HepG2 (cell line): ENCODE measurements around the gene DNAJC5. TPM values are rescaled to one million over a fixed set of nuclear protein-coding genes. Genes with fewer than 3 reads are reported as not detected.

Source experiments
- AKAP8 ChIP-seq: sonication (generic); formaldehyde crosslinking; IDR thresholded peaks from 2 replicates; pipeline ENCODE4 v1.5.1; 2020; ENCODE audit warnings: mild to moderate bottlenecking, missing genetic modification reagents
- DNMT1 ChIP-seq: sonication (generic); formaldehyde crosslinking; IDR thresholded peaks from 2 replicates; pipeline ENCODE4 v1.5.1; 2020; ENCODE audit warnings: mild to moderate bottlenecking, missing genetic modification reagents
- ERF ChIP-seq: IDR thresholded peaks from 2 replicates; pipeline ENCODE4 v1.6.1; 2018; ENCODE audit warnings: missing biosample characterization, missing genetic modification reagents
- GFI1 ChIP-seq: sonication (generic); formaldehyde crosslinking; IDR thresholded peaks from 2 replicates; pipeline ENCODE4 v1.5.0; 2020; ENCODE audit warnings: missing genetic modification reagents, mild to moderate bottlenecking, borderline replicate concordance
- KDM6A ChIP-seq: IDR thresholded peaks from 2 replicates; pipeline ENCODE4 v1.6.1; 2016; ENCODE audit warnings: low read depth
- NBN ChIP-seq: fragments of 450-650 bp; conservative IDR thresholded peaks from 2 replicates; pipeline ENCODE4 v1.6.1; 2017
- PRDM10 ChIP-seq: sonication (generic); formaldehyde crosslinking; IDR thresholded peaks from 2 replicates; pipeline ENCODE4 v1.4.0; 2020; ENCODE audit warnings: low read depth, missing genetic modification reagents
- PRPF4 ChIP-seq: fragments of 200-400 bp; formaldehyde crosslinking; IDR thresholded peaks from 2 replicates; pipeline ENCODE4 v1.6.1; 2016; ENCODE audit warnings: low read length, low read depth; ENCODE audit not compliant: poor library complexity, severe bottlenecking
- RXRA ChIP-seq: sonication (generic); formaldehyde crosslinking; IDR thresholded peaks from 2 replicates; pipeline ENCODE4 v1.5.1; 2020; ENCODE audit warnings: missing genetic modification reagents
- SNAPC5 ChIP-seq: sonication (generic); formaldehyde crosslinking; IDR thresholded peaks from 2 replicates; pipeline ENCODE4 v1.8.1; 2023; ENCODE audit warnings: mild to moderate bottlenecking, missing genetic modification reagents, borderline replicate concordance
- ZNF235 ChIP-seq: sonication (generic); formaldehyde crosslinking; IDR thresholded peaks from 2 replicates; pipeline ENCODE4 v1.8.1; 2023; ENCODE audit warnings: mild to moderate bottlenecking, missing genetic modification reagents, borderline replicate concordance
- ZNF264 ChIP-seq: sonication (generic); formaldehyde crosslinking; IDR thresholded peaks from 2 replicates; pipeline ENCODE4 v1.4.0; 2020; ENCODE audit warnings: missing genetic modification reagents
- ZNF275 ChIP-seq: sonication (generic); formaldehyde crosslinking; IDR thresholded peaks from 2 replicates; pipeline ENCODE4 v1.8.0; 2022; ENCODE audit warnings: missing genetic modification reagents, mild to moderate bottlenecking, inconsistent platforms, borderline replicate concordance
- ZNF446 ChIP-seq: sonication (generic); formaldehyde crosslinking; IDR thresholded peaks from 2 replicates; pipeline ENCODE4 v1.5.0; 2020; ENCODE audit warnings: mild to moderate bottlenecking, missing genetic modification reagents
- polyA plus RNA-seq, 8 experiments: library from polyadenylated mRNA; depleted of rRNA in 3 of 8; stranded (reverse) in 7 of 8; unstranded in 1 of 8; fragments of >200 nt; fragmentation: Illumina TruSeq in 4 of 8; extraction: Trizol in 4 of 8; gene quantifications; 2 replicates each; pipeline versions ENCODE4 v1.2.1 to v1.2.3, GENCODE V29; 2011 to 2016; ENCODE audit warnings: low read depth in 4 of 8, missing spikeins in 1 of 8, mixed read lengths in 1 of 8; ENCODE audit not compliant: insufficient read depth in 1 of 8
- total RNA-seq, 5 experiments: library from RNA; depleted of rRNA; stranded (reverse); fragments of >200 nt; fragmentation: Illumina TruSeq; extraction: Trizol; gene quantifications; 2 replicates each; pipeline ENCODE4 v1.2.3, GENCODE V29; 2016; ENCODE audit warnings: low read depth in 1 of 5
- TF ChIP-seq, protein P1 (sequence below): sonication (generic); formaldehyde crosslinking; IDR thresholded peaks from 2 replicates; pipeline ENCODE4 v1.4.0; 2020; ENCODE audit warnings: missing genetic modification reagents, borderline replicate concordance

The DNAJC5 gene
- total and polyA plus RNA-seq, 2 of the 13 experiments (the other 11 are each of a cell fraction or from before 2014, with no cell fraction given) = 42.8 to 64.5 TPM

GRCh38 chr20:63957004-63957689 is 62.2 kb downstream of the DNAJC5 start (continued):
- TF ChIP-seq PRDM10 (CRISPR knock-in tag) = peak; percentile 72
- TF ChIP-seq GFI1 (CRISPR knock-in tag) = no peak
- TF ChIP-seq AKAP8 (CRISPR knock-in tag) = peak; percentile 89; the same call in 1 of the 2 replicates
- peak; percentile 73; the same call in 1 of the 2 replicates for TF ChIP-seq RXRA (CRISPR knock-in tag)
- TF ChIP-seq SNAPC5 = no peak
- no peak for TF ChIP-seq ZNF446 (CRISPR knock-in tag)
- peak; percentile 35; the same call in 1 of the 2 replicates for TF ChIP-seq KDM6A (CRISPR knock-in tag)
- TF ChIP-seq NBN = no peak
- TF ChIP-seq ZNF264 = no peak
- no peak; the same call in 1 of the 2 replicates for TF ChIP-seq ZNF235 (CRISPR knock-in tag)
- TF ChIP-seq DNMT1 (CRISPR knock-in tag) = no peak
- TF ChIP-seq ERF (CRISPR knock-in tag) = no peak; the same call in none of the 2 replicates
- TF ChIP-seq, protein P1, sequence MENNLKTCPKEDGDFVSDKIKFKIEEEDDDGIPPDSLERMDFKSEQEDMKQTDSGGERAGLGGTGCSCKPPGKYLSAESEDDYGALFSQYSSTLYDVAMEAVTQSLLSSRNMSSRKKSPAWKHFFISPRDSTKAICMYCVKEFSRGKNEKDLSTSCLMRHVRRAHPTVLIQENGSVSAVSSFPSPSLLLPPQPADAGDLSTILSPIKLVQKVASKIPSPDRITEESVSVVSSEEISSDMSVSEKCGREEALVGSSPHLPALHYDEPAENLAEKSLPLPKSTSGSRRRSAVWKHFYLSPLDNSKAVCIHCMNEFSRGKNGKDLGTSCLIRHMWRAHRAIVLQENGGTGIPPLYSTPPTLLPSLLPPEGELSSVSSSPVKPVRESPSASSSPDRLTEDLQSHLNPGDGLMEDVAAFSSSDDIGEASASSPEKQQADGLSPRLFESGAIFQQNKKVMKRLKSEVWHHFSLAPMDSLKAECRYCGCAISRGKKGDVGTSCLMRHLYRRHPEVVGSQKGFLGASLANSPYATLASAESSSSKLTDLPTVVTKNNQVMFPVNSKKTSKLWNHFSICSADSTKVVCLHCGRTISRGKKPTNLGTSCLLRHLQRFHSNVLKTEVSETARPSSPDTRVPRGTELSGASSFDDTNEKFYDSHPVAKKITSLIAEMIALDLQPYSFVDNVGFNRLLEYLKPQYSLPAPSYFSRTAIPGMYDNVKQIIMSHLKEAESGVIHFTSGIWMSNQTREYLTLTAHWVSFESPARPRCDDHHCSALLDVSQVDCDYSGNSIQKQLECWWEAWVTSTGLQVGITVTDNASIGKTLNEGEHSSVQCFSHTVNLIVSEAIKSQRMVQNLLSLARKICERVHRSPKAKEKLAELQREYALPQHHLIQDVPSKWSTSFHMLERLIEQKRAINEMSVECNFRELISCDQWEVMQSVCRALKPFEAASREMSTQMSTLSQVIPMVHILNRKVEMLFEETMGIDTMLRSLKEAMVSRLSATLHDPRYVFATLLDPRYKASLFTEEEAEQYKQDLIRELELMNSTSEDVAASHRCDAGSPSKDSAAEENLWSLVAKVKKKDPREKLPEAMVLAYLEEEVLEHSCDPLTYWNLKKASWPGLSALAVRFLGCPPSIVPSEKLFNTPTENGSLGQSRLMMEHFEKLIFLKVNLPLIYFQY (CRISPR knock-in tag) = peak; percentile 87; the same call in 1 of the 2 replicates
- no peak for TF ChIP-seq PRPF4
- no peak for TF ChIP-seq ZNF275 (CRISPR knock-in tag)
